Measurements from ENCODE around the gene ARHGEF6.

ARHGEF6 gene

GRCh38 chrX:136794080-136794479, 13.3 kb upstream of the ARHGEF6 start:
- Mint-ChIP-seq H3K4me1 (no peaks in the 10 kb centered on the region), H3K9me3 (peaks cover 46% of the 10 kb centered on the region), H3K27ac (no peak overlapping the region), H3K4me3 (no peak overlapping the region), H3K27me3 (ENCODE audit: low read depth, poor library complexity) (peaks cover 7% of the 10 kb centered on the region), H3K36me3 (ENCODE audit: low read depth) (no peaks in the 10 kb centered on the region)
- no peak for DNase-seq
- TF ChIP-seq CTCF (IDR thresholded peaks at IDR 0.05) = no peak

- peaks cover under 1% of the 10 kb centered on the region for H3K27me3 Mint-ChIP-seq (ENCODE audit: low read depth, poor library complexity)
- peaks cover 54% of the 10 kb centered on the region for H3K9me3 Mint-ChIP-seq
- no peak for TF ChIP-seq CTCF (IDR thresholded peaks at IDR 0.05)
- no peak for DNase-seq
- no peaks in the 10 kb centered on the region for H3K36me3 Mint-ChIP-seq (ENCODE audit: low read depth)
- H3K4me1 Mint-ChIP-seq = no peaks in the 10 kb centered on the region
- no peak overlapping the region for H3K27ac Mint-ChIP-seq
- no peak overlapping the region for H3K4me3 Mint-ChIP-seq
These were observed 9.1 kb upstream of the ARHGEF6 start for GRCh38 chrX:136789856-136790255.

GRCh38 chrX:136784231-136784630, 3.5 kb upstream of the ARHGEF6 start:
- no peak overlapping the region for H3K4me3 Mint-ChIP-seq
- TF ChIP-seq CTCF (IDR thresholded peaks at IDR 0.05) = no peak
- no peak overlapping the region for H3K27ac Mint-ChIP-seq
- no peaks in the 10 kb centered on the region for H3K4me1 Mint-ChIP-seq
- peaks cover 50% of the 10 kb centered on the region for H3K9me3 Mint-ChIP-seq
- H3K36me3 Mint-ChIP-seq (ENCODE audit: low read depth) = no peaks in the 10 kb centered on the region
- DNase-seq = no peak
- peaks cover 16% of the 10 kb centered on the region for H3K27me3 Mint-ChIP-seq (ENCODE audit: low read depth, poor library complexity)

- Mint-ChIP-seq H3K9me3 (peaks cover 43% of the 10 kb centered on the region), H3K27ac (no peak overlapping the region), H3K4me1 (no peaks in the 10 kb centered on the region), H3K4me3 (no peak overlapping the region), H3K36me3 (ENCODE audit: low read depth) (no peaks in the 10 kb centered on the region), H3K27me3 (ENCODE audit: low read depth, poor library complexity) (peaks cover 16% of the 10 kb centered on the region)
- no peak for DNase-seq
- TF ChIP-seq CTCF (IDR thresholded peaks at IDR 0.05) = no peak
These were observed 2.4 kb upstream of the ARHGEF6 start for GRCh38 chrX:136783159-136783558.

GRCh38 chrX:136781180-136781797, 557 bp upstream of the ARHGEF6 start:
- no peak for TF ChIP-seq CTCF (IDR thresholded peaks at IDR 0.05)
- H3K27ac Mint-ChIP-seq = no peak overlapping the region
- peaks cover 16% of the 10 kb centered on the region for H3K27me3 Mint-ChIP-seq (ENCODE audit: low read depth, poor library complexity)
- no peaks in the 10 kb centered on the region for H3K4me1 Mint-ChIP-seq
- no peak overlapping the region for H3K4me3 Mint-ChIP-seq
- DNase-seq = no peak
- H3K36me3 Mint-ChIP-seq (ENCODE audit: low read depth) = no peaks in the 10 kb centered on the region
- peaks cover 42% of the 10 kb centered on the region for H3K9me3 Mint-ChIP-seq

- DNase-seq = no peak
- H3K9me3 Mint-ChIP-seq = peaks cover 40% of the 10 kb centered on the region
- TF ChIP-seq CTCF (IDR thresholded peaks at IDR 0.05) = no peak
- H3K27ac Mint-ChIP-seq = no peak overlapping the region
- peaks cover 16% of the 10 kb centered on the region for H3K27me3 Mint-ChIP-seq (ENCODE audit: low read depth, poor library complexity)
- H3K4me3 Mint-ChIP-seq = no peak overlapping the region
- H3K4me1 Mint-ChIP-seq = no peaks in the 10 kb centered on the region
- no peaks in the 10 kb centered on the region for H3K36me3 Mint-ChIP-seq (ENCODE audit: low read depth)
These were observed 491 bp downstream of the ARHGEF6 start for GRCh38 chrX:136780241-136780640.

All from nephron progenitor cell (in vitro differentiated cells).